Testis (tissue), 3 donors: Measurements from ENCODE around the gene GALNT17. TPM values are rescaled to one million over a fixed set of nuclear protein-coding genes. Genes with fewer than 3 reads are reported as not detected.
A peak's percentile ranks its signal among the peaks of the same experiment; 100 is the strongest.

Experiments used
- DNase-seq: peaks from one replicate; pipeline ENCODE4 v3.0.0-alpha.2; 2019
- H3K27ac ChIP-seq, 2 donors: fragments of 200-600 bp; sonication (generic); one replicate each; pipeline ENCODE4 v1.5.1; 2019
- H3K27me3 ChIP-seq: fragments of 200-600 bp; sonication (generic); one replicate; pipeline ENCODE4 v1.5.1; 2019
- H3K36me3 ChIP-seq: fragments of 200-600 bp; sonication (generic); one replicate; pipeline ENCODE4 v1.5.1; 2017; ENCODE audit warnings: low read depth; ENCODE audit errors: missing control alignments
- H3K4me1 ChIP-seq: fragments of 200-600 bp; sonication (generic); one replicate; pipeline ENCODE4 v1.5.1; 2019
- H3K4me3 ChIP-seq, 2 donors: fragments of 200-600 bp; sonication (generic); one replicate each; pipeline ENCODE4 v1.5.1; 2017 to 2019
- H3K9me3 ChIP-seq: fragments of 200-600 bp; sonication (generic); one replicate; pipeline ENCODE4 v1.5.1; 2017
- CTCF ChIP-seq, 3 experiments: fragments of 450-650 bp in 2 of 3; fragments of 200-600 bp in 1 of 3; sonication (generic) in 1 of 3; IDR thresholded peaks; one replicate each; pipeline ENCODE4 v1.5.1; 2016 to 2019; ENCODE audit warnings: antibody characterized with exemption in 3 of 3, mild to moderate bottlenecking in 2 of 3, moderate library complexity in 1 of 3
- POLR2A ChIP-seq: fragments of 450-650 bp; IDR thresholded peaks from one replicate; pipeline ENCODE4 v1.6.1; 2017; ENCODE audit warnings: antibody characterized with exemption, mild to moderate bottlenecking, moderate library complexity
- WGBS, 2 donors: methylation state at CpG; one replicate each; pipeline ENCODE4 v1.1.5; 2018; 5-methylcytosine and 5-hydroxymethylcytosine counted together
- intact Hi-C: fragments of 100-400 bp; cut with DNase I; formaldehyde crosslinking; loops from one replicate; pipeline ENCODE4 v1.15.1; 2023; ENCODE audit warnings: low total_unique reads
- polyA plus RNA-seq: library from polyadenylated mRNA; stranded (reverse); fragments of 350-450 nt; fragmentation: Illumina TruSeq; extraction: RNeasy Lipid Tissue Mini Kit (QIAGEN cat#74804); gene quantifications from one replicate; pipeline ENCODE4 v1.2.3, GENCODE V29; 2014; ENCODE audit warnings: low read depth, low replicate concordance; ENCODE audit not compliant: insufficient read depth
- total RNA-seq, 2 donors: library from RNA; depleted of rRNA; stranded (reverse); fragments of >200 nt; gene quantifications; one replicate each; pipeline ENCODE4 v1.2.3, GENCODE V29; 2016

GALNT17 gene
- total and polyA plus RNA-seq, 3 donors from 2014 or later = 10.9 to 39.1 (median 29.4) TPM

- Histone ChIP-seq H3K9me3 (no peaks in the 10 kb centered on the region), H3K27ac (no peak overlapping the region), H3K4me3 (no peak overlapping the region), H3K4me1 (no peaks in the 10 kb centered on the region), H3K36me3 (no peaks in the 10 kb centered on the region), H3K27me3 (no peaks in the 10 kb centered on the region)
- no peak for DNase-seq
- intact Hi-C loops = no loop called here
- no peak for TF ChIP-seq CTCF (IDR thresholded peaks at IDR 0.05)
- no peak for TF ChIP-seq POLR2A
- WGBS, 2 donors = 85 to 88% methylated on average over 5 of the region's 5 CpGs
Measured at GRCh38 chr7:71740174-71740560, 608.2 kb downstream of the GALNT17 start.

GRCh38 chr7:71746006-71746405 is 614.1 kb downstream of the GALNT17 start:
- Histone ChIP-seq H3K27ac (no peak overlapping the region), H3K4me3 (no peak overlapping the region), H3K4me1 (no peaks in the 10 kb centered on the region), H3K36me3 (no peaks in the 10 kb centered on the region), H3K9me3 (no peaks in the 10 kb centered on the region), H3K27me3 (no peaks in the 10 kb centered on the region)
- intact Hi-C loops = no loop called here
- no peak for DNase-seq
- no peak for TF ChIP-seq CTCF (IDR thresholded peaks at IDR 0.05)
- TF ChIP-seq POLR2A = no peak
- 81 to 86% methylated on average over 5 of the region's 5 CpGs for WGBS, 2 donors

GRCh38 chr7:71750290-71750689 is 618.3 kb downstream of the GALNT17 start:
- TF ChIP-seq CTCF (IDR thresholded peaks at IDR 0.05) (no peak), POLR2A (no peak)
- Histone ChIP-seq H3K4me1 (no peaks in the 10 kb centered on the region), H3K27me3 (no peaks in the 10 kb centered on the region), H3K9me3 (no peaks in the 10 kb centered on the region), H3K27ac (no peak overlapping the region), H3K4me3 (no peak overlapping the region), H3K36me3 (no peaks in the 10 kb centered on the region)
- no peak for DNase-seq
- WGBS, 2 donors = 90 to 95% methylated on average over 6 of the region's 6 CpGs
- intact Hi-C loops = no loop called here

GRCh38 chr7:71752171-71752935 is 620.4 kb downstream of the GALNT17 start:
- intact Hi-C loops = no loop called here
- H3K36me3 ChIP-seq = no peaks in the 10 kb centered on the region
- H3K4me1 ChIP-seq = no peaks in the 10 kb centered on the region
- peak; percentile 76 for DNase-seq
- peak overlapping the region in 1 of 2 donors; percentile 1 for H3K4me3 ChIP-seq
- H3K27me3 ChIP-seq = no peaks in the 10 kb centered on the region
- no peaks in the 10 kb centered on the region for H3K9me3 ChIP-seq
- no peak overlapping the region for H3K27ac ChIP-seq
- TF ChIP-seq POLR2A = no peak
- TF ChIP-seq CTCF (IDR thresholded peaks at IDR 0.05) = peak; percentile 49 to 72 (median 65)
- WGBS, 2 donors = 13 to 22% methylated on average over 16 to 37 of the region's 43 CpGs

GRCh38 chr7:71753236-71753635 is 621.3 kb downstream of the GALNT17 start:
- Histone ChIP-seq H3K27me3 (no peaks in the 10 kb centered on the region), H3K9me3 (no peaks in the 10 kb centered on the region), H3K36me3 (no peaks in the 10 kb centered on the region), H3K27ac (no peak overlapping the region), H3K4me1 (no peaks in the 10 kb centered on the region), H3K4me3 (no peak overlapping the region)
- WGBS, 2 donors = 75 to 87% methylated on average over 2 of the region's 2 CpGs
- intact Hi-C loops = no loop called here
- TF ChIP-seq CTCF (IDR thresholded peaks at IDR 0.05) (no peak), POLR2A (no peak)
- DNase-seq = no peak
